ENCODE data around the gene GDA.
"Not testable (repeated sequence)": the region's sequence is repeated elsewhere in the genome, so short reads cannot be mapped to it uniquely, and the experiment has no call there.

The GDA gene

DNA sequence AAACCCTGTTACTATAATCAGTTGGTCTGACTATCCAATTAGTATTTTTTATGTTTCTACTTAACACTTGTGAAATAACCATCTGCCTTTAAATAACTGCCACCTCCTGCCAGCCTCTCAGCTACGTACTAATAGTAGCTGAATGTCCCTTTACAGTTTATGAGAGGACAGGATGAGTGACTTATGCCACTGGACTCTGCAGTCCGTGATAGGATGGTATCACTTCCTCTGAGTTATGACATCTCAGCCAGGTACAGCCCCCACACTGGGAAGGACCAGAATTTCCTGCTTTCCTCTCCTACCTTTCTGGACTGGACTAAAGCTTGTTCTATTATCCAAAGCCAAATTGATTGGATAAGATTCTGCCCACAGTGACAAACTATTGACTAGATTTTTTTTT is 112.8 kb downstream of the GDA start:
- DNase-seq = no peak
- no peaks in the 10 kb centered on the region for H3K9me2 ChIP-seq (replicated peaks; ENCODE audit: insufficient read depth, low read length)
- no peaks in the 10 kb centered on the region for H3K9me3 ChIP-seq (replicated peaks; ENCODE audit: insufficient read depth, low read length)
- no peaks in the 10 kb centered on the region for H4K20me1 ChIP-seq (ENCODE audit: insufficient read depth, low read length)
- H3K27me3 ChIP-seq (replicated peaks; ENCODE audit: insufficient read depth, low read length) = no peaks in the 10 kb centered on the region
- H3K9ac ChIP-seq (ENCODE audit: low read length) = no peak overlapping the region
- no peak overlapping the region for H3K4me3 ChIP-seq (ENCODE audit: low read length)
- no peaks in the 10 kb centered on the region for H3K4me1 ChIP-seq (ENCODE audit: low read length)
- H3K27ac ChIP-seq (ENCODE audit: low read length) = no peak overlapping the region
- no peaks in the 10 kb centered on the region for H3K79me2 ChIP-seq (ENCODE audit: low read length)
- H3F3A ChIP-seq (ENCODE audit: insufficient read depth, low read length) = no peaks in the 10 kb centered on the region
- H2AFZ ChIP-seq (ENCODE audit: low read length) = no peak overlapping the region
- no peak for TF ChIP-seq EZH2phosphoT487 (IDR thresholded peaks at IDR 0.05; ENCODE audit: low read length)
- TF ChIP-seq EZH2 (optimal IDR thresholded peaks at IDR 0.05; ENCODE audit: low read depth, low read length) = no peak
- TF ChIP-seq, protein P1, sequence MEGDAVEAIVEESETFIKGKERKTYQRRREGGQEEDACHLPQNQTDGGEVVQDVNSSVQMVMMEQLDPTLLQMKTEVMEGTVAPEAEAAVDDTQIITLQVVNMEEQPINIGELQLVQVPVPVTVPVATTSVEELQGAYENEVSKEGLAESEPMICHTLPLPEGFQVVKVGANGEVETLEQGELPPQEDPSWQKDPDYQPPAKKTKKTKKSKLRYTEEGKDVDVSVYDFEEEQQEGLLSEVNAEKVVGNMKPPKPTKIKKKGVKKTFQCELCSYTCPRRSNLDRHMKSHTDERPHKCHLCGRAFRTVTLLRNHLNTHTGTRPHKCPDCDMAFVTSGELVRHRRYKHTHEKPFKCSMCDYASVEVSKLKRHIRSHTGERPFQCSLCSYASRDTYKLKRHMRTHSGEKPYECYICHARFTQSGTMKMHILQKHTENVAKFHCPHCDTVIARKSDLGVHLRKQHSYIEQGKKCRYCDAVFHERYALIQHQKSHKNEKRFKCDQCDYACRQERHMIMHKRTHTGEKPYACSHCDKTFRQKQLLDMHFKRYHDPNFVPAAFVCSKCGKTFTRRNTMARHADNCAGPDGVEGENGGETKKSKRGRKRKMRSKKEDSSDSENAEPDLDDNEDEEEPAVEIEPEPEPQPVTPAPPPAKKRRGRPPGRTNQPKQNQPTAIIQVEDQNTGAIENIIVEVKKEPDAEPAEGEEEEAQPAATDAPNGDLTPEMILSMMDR (IDR thresholded peaks at IDR 0.05; ENCODE audit: low read length) = no peak
- H3K36me3 ChIP-seq (replicated peaks; ENCODE audit: insufficient read depth, low read length) = no peaks in the 10 kb centered on the region
- H3K4me2 ChIP-seq (ENCODE audit: low read depth, low read length) = no peak overlapping the region

DNA sequence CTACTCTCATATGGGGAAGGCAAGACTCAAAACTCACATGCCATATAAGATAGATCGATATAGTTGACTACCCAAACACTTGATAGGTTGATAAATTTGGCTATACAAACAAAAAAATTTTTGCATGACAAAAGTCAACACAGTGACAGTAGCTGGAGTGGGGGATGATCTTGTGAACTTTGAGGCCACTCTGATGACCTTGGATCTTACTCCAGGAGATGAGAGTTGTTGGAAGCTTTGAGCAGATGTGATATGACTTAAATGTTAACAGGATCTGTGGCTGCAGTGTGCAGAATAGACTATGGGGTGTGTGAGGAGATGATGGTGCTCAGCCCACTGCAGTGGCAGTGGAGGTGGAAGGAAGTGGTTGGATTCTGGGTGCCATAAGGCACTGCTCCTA is 114.3 kb downstream of the GDA start:
- no peak overlapping the region for H2AFZ ChIP-seq (ENCODE audit: low read length)
- H3K9ac ChIP-seq (ENCODE audit: low read length) = no peak overlapping the region
- TF ChIP-seq, protein P1 (IDR thresholded peaks at IDR 0.05; ENCODE audit: low read length) = no peak
- no peak for TF ChIP-seq EZH2 (optimal IDR thresholded peaks at IDR 0.05; ENCODE audit: low read depth, low read length)
- TF ChIP-seq EZH2phosphoT487 (IDR thresholded peaks at IDR 0.05; ENCODE audit: low read length) = no peak
- H3K27me3 ChIP-seq (replicated peaks; ENCODE audit: insufficient read depth, low read length) = no peaks in the 10 kb centered on the region
- H3K79me2 ChIP-seq (ENCODE audit: low read length) = no peaks in the 10 kb centered on the region
- H3K9me2 ChIP-seq (replicated peaks; ENCODE audit: insufficient read depth, low read length) = no peaks in the 10 kb centered on the region
- H3K36me3 ChIP-seq (replicated peaks; ENCODE audit: insufficient read depth, low read length) = no peaks in the 10 kb centered on the region
- no peaks in the 10 kb centered on the region for H4K20me1 ChIP-seq (ENCODE audit: insufficient read depth, low read length)
- no peak overlapping the region for H3K4me2 ChIP-seq (ENCODE audit: low read depth, low read length)
- H3K9me3 ChIP-seq (replicated peaks; ENCODE audit: insufficient read depth, low read length) = no peaks in the 10 kb centered on the region
- no peak for DNase-seq
- H3K4me3 ChIP-seq (ENCODE audit: low read length) = no peak overlapping the region
- H3F3A ChIP-seq (ENCODE audit: insufficient read depth, low read length) = no peaks in the 10 kb centered on the region
- no peak overlapping the region for H3K27ac ChIP-seq (ENCODE audit: low read length)
- no peaks in the 10 kb centered on the region for H3K4me1 ChIP-seq (ENCODE audit: low read length)

DNA sequence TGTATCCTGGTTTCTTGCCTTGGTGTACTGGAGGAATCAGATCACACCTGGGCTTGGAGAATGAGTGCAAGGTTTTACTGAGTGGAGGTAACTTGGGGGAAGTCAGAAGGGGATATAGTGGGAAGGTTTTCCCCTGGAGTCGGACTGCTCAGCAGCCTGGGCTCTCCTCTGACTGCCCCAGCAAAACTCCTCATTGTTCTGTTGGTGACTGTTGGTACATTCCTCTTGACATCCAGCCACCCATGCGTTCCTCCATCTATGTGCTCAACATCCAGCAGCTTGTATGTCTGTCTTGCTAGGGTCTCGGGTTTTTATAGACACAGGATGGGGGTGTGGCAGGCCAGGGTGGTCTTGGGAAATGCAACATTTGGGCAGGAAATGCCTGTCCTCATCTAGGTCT is 119.7 kb downstream of the GDA start:
- Histone ChIP-seq H3K9me3 (replicated peaks; ENCODE audit: insufficient read depth, low read length) (no peaks in the 10 kb centered on the region), H3K4me3 (ENCODE audit: low read length) (no peak overlapping the region), H3K4me1 (ENCODE audit: low read length) (no peaks in the 10 kb centered on the region), H4K20me1 (ENCODE audit: insufficient read depth, low read length) (no peaks in the 10 kb centered on the region), H3K27ac (ENCODE audit: low read length) (no peak overlapping the region), H3K36me3 (replicated peaks; ENCODE audit: insufficient read depth, low read length) (no peaks in the 10 kb centered on the region), H3F3A (ENCODE audit: insufficient read depth, low read length) (no peaks in the 10 kb centered on the region), H3K27me3 (replicated peaks; ENCODE audit: insufficient read depth, low read length) (no peaks in the 10 kb centered on the region), H2AFZ (ENCODE audit: low read length) (no peak overlapping the region), H3K4me2 (ENCODE audit: low read depth, low read length) (no peak overlapping the region), H3K79me2 (ENCODE audit: low read length) (no peaks in the 10 kb centered on the region), H3K9ac (ENCODE audit: low read length) (no peak overlapping the region), H3K9me2 (replicated peaks; ENCODE audit: insufficient read depth, low read length) (no peaks in the 10 kb centered on the region)
- TF ChIP-seq EZH2 (optimal IDR thresholded peaks at IDR 0.05; ENCODE audit: low read depth, low read length) (no peak), EZH2phosphoT487 (IDR thresholded peaks at IDR 0.05; ENCODE audit: low read length) (no peak)
- TF ChIP-seq, protein P1 (IDR thresholded peaks at IDR 0.05; ENCODE audit: low read length) = no peak
- DNase-seq = no peak

- H3K9ac ChIP-seq (ENCODE audit: low read length); H3K9me3 ChIP-seq (replicated peaks; ENCODE audit: insufficient read depth, low read length); H2AFZ ChIP-seq (ENCODE audit: low read length); H4K20me1 ChIP-seq (ENCODE audit: insufficient read depth, low read length); H3F3A ChIP-seq (ENCODE audit: insufficient read depth, low read length); H3K79me2 ChIP-seq (ENCODE audit: low read length); H3K36me3 ChIP-seq (replicated peaks; ENCODE audit: insufficient read depth, low read length); H3K9me2 ChIP-seq (replicated peaks; ENCODE audit: insufficient read depth, low read length); H3K27me3 ChIP-seq (replicated peaks; ENCODE audit: insufficient read depth, low read length); H3K4me2 ChIP-seq (ENCODE audit: low read depth, low read length); H3K27ac ChIP-seq (ENCODE audit: low read length); DNase-seq; H3K4me3 ChIP-seq (ENCODE audit: low read length); H3K4me1 ChIP-seq (ENCODE audit: low read length): not testable (repeated sequence)
Observed at GRCh38 chr9:72270359-72270758, 121.1 kb downstream of the GDA start.
